HepG2 (cell line): ENCODE measurements around the gene KRTAP17-1. TPM values are rescaled to one million over a fixed set of nuclear protein-coding genes. Genes with fewer than 3 reads are reported as not detected.

Experiments used
- ATAC-seq: fragments of 200-7000 bp; cut with Tn5 transposase; 3 replicates; pipeline ENCODE4 v1.9.1; 2020; ENCODE audit warnings: mild to moderate bottlenecking, moderate library complexity
- BruUV-seq: library from RNA; stranded (reverse); fragments of 400-500 nt; replicated peaks from 2 replicates; lab custom pipeline; 2021; lab: Mats Ljungman, UMichigan
- CTCF ChIA-PET: fragments of 300-600 bp; formaldehyde crosslinking; extraction: SDS; loops from one replicate; lab custom pipeline; 2021; ENCODE audit warnings: low total read pairs, inconsistent platforms, low intra/inter-chr PET ratio; lab: Yijun Ruan, JAX
- POLR2A ChIA-PET: fragments of 350-600 bp; sonication (Branson Sonifier 250); formaldehyde crosslinking; loops from one replicate; lab custom pipeline; 2020; ENCODE audit warnings: antibody characterized with exemption, inconsistent platforms; lab: Yijun Ruan, JAX
- DNase-seq: peaks from one replicate; pipeline ENCODE4 v3.0.0-alpha.2; 2015; ENCODE audit warnings: low spot score
- FAIRE-seq: peaks from 3 replicates; lab custom pipeline; 2011; peaks lifted over from hg19 to GRCh38; lab: Jason Lieb, UNC
- H2AFZ ChIP-seq: one replicate; pipeline ENCODE4 v1.6.1; 2011; ENCODE audit warnings: low read length, inconsistent platforms
- H3K27ac ChIP-seq: fragments of 300-600 bp; 3 replicates; pipeline ENCODE4 v1.8.0; 2011; ENCODE audit warnings: mixed run types, mild to moderate bottlenecking, mixed read lengths, low read length, inconsistent platforms; ENCODE audit not compliant: insufficient read depth; ENCODE audit errors: extremely low read length
- H3K27me3 ChIP-seq, 2 experiments: fragments of 200-600 bp in 1 of 2; 2 replicates in 1 of 2; 3 replicates in 1 of 2; pipeline versions ENCODE4 v1.6.0 to v1.8.0; 2011; ENCODE audit warnings: low read length in 2 of 2, mild to moderate bottlenecking in 2 of 2, moderate library complexity in 2 of 2, inconsistent platforms in 1 of 2; ENCODE audit not compliant: insufficient read depth in 2 of 2, control insufficient read depth in 1 of 2
- H3K36me3 ChIP-seq, 2 experiments: fragments of 200-600 bp in 1 of 2; replicated peaks in 1 of 2; 2 replicates in 1 of 2; 3 replicates in 1 of 2; pipeline versions ENCODE4 v1.5.1 to v1.8.0; 2011; ENCODE audit warnings: low read length in 2 of 2, inconsistent platforms in 1 of 2; ENCODE audit not compliant: insufficient read depth in 2 of 2, control insufficient read depth in 1 of 2
- H3K4me1 ChIP-seq: 2 replicates; pipeline ENCODE4 v1.5.1; 2012; ENCODE audit warnings: low read length, inconsistent platforms; ENCODE audit not compliant: insufficient read depth
- H3K4me2 ChIP-seq: 2 replicates; pipeline ENCODE4 v1.6.0; 2011; ENCODE audit warnings: low read depth, low read length, inconsistent platforms
- H3K4me3 ChIP-seq, 3 experiments: fragments of 200-600 bp in 1 of 3; sonication (generic), shearing (Covaris generic) in 1 of 3; replicated peaks in 1 of 3; 2 replicates each; pipeline ENCODE4 v1.5.1; 2011 to 2016; ENCODE audit warnings: low read length in 3 of 3, inconsistent platforms in 2 of 3, low read depth in 2 of 3, mild to moderate bottlenecking in 2 of 3, control low read depth in 1 of 3, mixed read lengths in 1 of 3; ENCODE audit not compliant: insufficient read depth in 1 of 3
- H3K79me2 ChIP-seq: one replicate; pipeline ENCODE4 v1.6.1; 2011; ENCODE audit warnings: low read length, inconsistent platforms; ENCODE audit not compliant: insufficient read depth
- H3K9ac ChIP-seq: 2 replicates; pipeline ENCODE4 v1.6.0; 2011; ENCODE audit warnings: mild to moderate bottlenecking, low read depth, low read length, inconsistent platforms; ENCODE audit not compliant: insufficient read depth
- H3K9me3 ChIP-seq: 2 replicates; pipeline ENCODE4 v1.5.1; 2012; ENCODE audit warnings: mild to moderate bottlenecking, low read length
- H4K20me1 ChIP-seq: 2 replicates; pipeline ENCODE4 v1.6.0; 2011; ENCODE audit warnings: inconsistent platforms, mild to moderate bottlenecking, low read length, moderate library complexity; ENCODE audit not compliant: insufficient read depth
- AGO1 ChIP-seq: fragments of 200-400 bp; formaldehyde crosslinking; IDR thresholded peaks from 2 replicates; pipeline ENCODE4 v1.6.1; 2017; ENCODE audit warnings: mild to moderate bottlenecking, low read depth, low read length, moderate library complexity; ENCODE audit not compliant: poor library complexity, severe bottlenecking
- ARID3A ChIP-seq: IDR thresholded peaks from 2 replicates; pipeline ENCODE4 v1.6.1; 2012; ENCODE audit warnings: low read depth, low read length, improper control_type of control experiment
- ARID5B ChIP-seq: IDR thresholded peaks from 2 replicates; pipeline ENCODE4 v1.4.0; 2020; ENCODE audit warnings: mild to moderate bottlenecking, missing genetic modification reagents
- CEBPG ChIP-seq: IDR thresholded peaks from 2 replicates; pipeline ENCODE4 v1.6.1; 2016
- CENPBD1 ChIP-seq: sonication (generic); formaldehyde crosslinking; IDR thresholded peaks from 2 replicates; pipeline ENCODE4 v1.8.0; 2022; ENCODE audit warnings: missing genetic modification reagents, low read depth, mild to moderate bottlenecking, borderline replicate concordance
- EHMT2 ChIP-seq: fragments of 200-600 bp; sonication (generic); IDR thresholded peaks from 2 replicates; pipeline ENCODE4 v1.7.0; 2017; ENCODE audit warnings: antibody characterized with exemption, low read depth, low read length, borderline replicate concordance
- JUND ChIP-seq: sonication (generic); formaldehyde crosslinking; IDR thresholded peaks from 2 replicates; pipeline ENCODE4 v1.8.0; 2022; ENCODE audit warnings: mild to moderate bottlenecking, missing genetic modification reagents
- KLF16 ChIP-seq, 2 experiments: sonication (generic) in 1 of 2; formaldehyde crosslinking in 1 of 2; IDR thresholded peaks; 2 replicates each; pipeline versions ENCODE4 v1.6.1 to v1.8.0; 2016 to 2023; ENCODE audit warnings: missing genetic modification reagents in 2 of 2, missing compliant biosample characterization in 1 of 2
- MBD4 ChIP-seq: IDR thresholded peaks from 2 replicates; pipeline ENCODE4 v1.6.1; 2012; ENCODE audit warnings: low read length, inconsistent platforms, borderline replicate concordance
- MLLT10 ChIP-seq: sonication (generic); formaldehyde crosslinking; IDR thresholded peaks from 2 replicates; pipeline ENCODE4 v1.4.0; 2020; ENCODE audit warnings: missing genetic modification reagents
- RAD21 ChIP-seq: fragments of 450-650 bp; formaldehyde crosslinking; IDR thresholded peaks from 2 replicates; pipeline ENCODE4 v1.5.0; 2020; ENCODE audit warnings: mild to moderate bottlenecking
- SALL1 ChIP-seq: sonication (generic); formaldehyde crosslinking; IDR thresholded peaks from 2 replicates; pipeline ENCODE4 v1.8.0; 2022; ENCODE audit warnings: mild to moderate bottlenecking, missing genetic modification reagents
- SMAD3 ChIP-seq: sonication (generic); formaldehyde crosslinking; IDR thresholded peaks from 2 replicates; pipeline ENCODE4 v1.4.0; 2020; ENCODE audit warnings: missing genetic modification reagents
- SMC3 ChIP-seq: IDR thresholded peaks from 2 replicates; pipeline ENCODE4 v1.6.1; 2011; ENCODE audit warnings: low read length, improper control_type of control experiment
- STAG1 ChIP-seq: sonication (generic); formaldehyde crosslinking; IDR thresholded peaks from 2 replicates; pipeline ENCODE4 v1.4.0; 2020; ENCODE audit warnings: missing genetic modification reagents
- ZBTB7A ChIP-seq: sonication (generic); formaldehyde crosslinking; IDR thresholded peaks from 2 replicates; pipeline ENCODE4 v1.8.0; 2022; ENCODE audit warnings: mild to moderate bottlenecking, missing genetic modification reagents
- ZNF546 ChIP-seq: sonication (generic); formaldehyde crosslinking; conservative IDR thresholded peaks from 2 replicates; pipeline ENCODE4 v1.8.1; 2023; ENCODE audit warnings: mild to moderate bottlenecking, missing genetic modification reagents
- ZNF678 ChIP-seq: sonication (generic); formaldehyde crosslinking; IDR thresholded peaks from 2 replicates; pipeline ENCODE4 v1.4.0; 2020; ENCODE audit warnings: mild to moderate bottlenecking, missing genetic modification reagents
- ZNF776 ChIP-seq: sonication (generic); formaldehyde crosslinking; IDR thresholded peaks from 2 replicates; pipeline ENCODE4 v1.4.0; 2020; ENCODE audit warnings: mild to moderate bottlenecking, missing genetic modification reagents
- WGBS: methylation state at CpG from one replicate; pipeline ENCODE4 v1.1.6; 2017; ENCODE audit warnings: low lambda C conversion rate; 5-methylcytosine and 5-hydroxymethylcytosine counted together
- in situ Hi-C: cut with HindIII; loops from 2 replicates; pipeline ENCODE4 v1.10.0; 2017; ENCODE audit warnings: low pct_unique_long_range_greater_than_20kb; ENCODE audit not compliant: extremely low pct_ligation_motif_present
- intact Hi-C: fragments of 100-400 bp; cut with micrococcal nuclease; formaldehyde crosslinking; loops from one replicate; pipeline ENCODE4 v1.10.0; 2022; ENCODE audit not compliant: unreplicated experiment
- polyA plus RNA-seq, 8 experiments: library from polyadenylated mRNA; depleted of rRNA in 3 of 8; stranded (reverse) in 7 of 8; unstranded in 1 of 8; fragments of >200 nt; fragmentation: Illumina TruSeq in 4 of 8; extraction: Trizol in 4 of 8; gene quantifications; 2 replicates each; pipeline versions ENCODE4 v1.2.1 to v1.2.3, GENCODE V29; 2011 to 2016; ENCODE audit warnings: low read depth in 4 of 8, missing spikeins in 1 of 8, mixed read lengths in 1 of 8; ENCODE audit not compliant: insufficient read depth in 1 of 8
- total RNA-seq, 5 experiments: library from RNA; depleted of rRNA; stranded (reverse); fragments of >200 nt; fragmentation: Illumina TruSeq; extraction: Trizol; gene quantifications; 2 replicates each; pipeline ENCODE4 v1.2.3, GENCODE V29; 2016; ENCODE audit warnings: low read depth in 1 of 5

KRTAP17-1 gene
- total and polyA plus RNA-seq, 2 of the 13 experiments (the other 11 are each of a cell fraction or from before 2014, with no cell fraction given): not detected

GRCh38 chr17:41322094-41322902 is 6.8 kb upstream of the KRTAP17-1 start:
- Histone ChIP-seq H3K4me3 (no peak overlapping the region), H4K20me1 (no peaks in the 10 kb centered on the region), H3K4me1 (no peaks in the 10 kb centered on the region), H3K9ac (no peak overlapping the region), H2AFZ (no peak overlapping the region), H3K9me3 (peaks cover 10% of the 10 kb centered on the region; the same call in 1 of the 2 replicates), H3K27me3 (peaks cover 0 to 5% of the 10 kb centered on the region in 2 experiments; a peak in 1 of 5 replicates), H3K79me2 (no peaks in the 10 kb centered on the region), H3K36me3 (no peaks in the 10 kb centered on the region), H3K4me2 (no peak overlapping the region), H3K27ac (no peak overlapping the region)
- FAIRE-seq (peak; percentile 85), DNase-seq (peak; percentile 38), ATAC-seq (peak; percentile 54; the same call in 2 of the 3 replicates)
- 18% methylated on average over 5 of the region's 5 CpGs for WGBS
- in situ Hi-C loops (loop anchor here (5.0 kb wide), 2 partner anchors 415 to 465 kb away; no protein-coding TSS in a partner anchor), intact Hi-C loops (loop anchor here (1.0 to 5.0 kb wide), 2 partner anchors 413 to 465 kb away; no protein-coding TSS in a partner anchor)
- CTCF ChIA-PET: interaction anchor here (0.6 to 2.4 kb wide), 3 partner anchors 413 to 519 kb away, joined by 3 to 16 read pairs (median 4); no protein-coding TSS in a partner anchor
- no TSS peak for BruUV-seq
- POLR2A ChIA-PET: no interaction called here
- TF ChIP-seq ZNF546 (no peak), ARID5B (CRISPR knock-in tag) (no peak), CEBPG (CRISPR knock-in tag) (peak; percentile 33; the same call in 1 of the 2 replicates), MBD4 (no peak), KLF16 (CRISPR knock-in tag; IDR thresholded peaks at IDR 0.05) (0 out of 4 replicates have a peak, but pooled peaks of 1 of the 2 experiments have one; percentile 5), AGO1 (no peak), SMC3 (peak; percentile 89), CENPBD1 (CRISPR knock-in tag) (no peak), SMAD3 (CRISPR knock-in tag) (0 out of 2 replicates have a peak, but pooled peaks have one; percentile 13), ZBTB7A (CRISPR knock-in tag) (no peak), ARID3A (peak; percentile 52; the same call in 1 of the 2 replicates), ZNF776 (no peak), EHMT2 (no peak), MLLT10 (CRISPR knock-in tag) (no peak), ZNF678 (no peak), JUND (CRISPR knock-in tag) (no peak), RAD21 (CRISPR knock-in tag) (0 out of 2 replicates have a peak, but pooled peaks have one; percentile 35), SALL1 (CRISPR knock-in tag) (no peak), STAG1 (CRISPR knock-in tag) (peak; percentile 80)
